K562 (cell line): ENCODE results near the gene SLC35E2B. TPM values are rescaled to one million over a fixed set of nuclear protein-coding genes. Genes with fewer than 3 reads are reported as not detected.

Source experiments
- CEBPG ChIP-seq, 3 experiments: fragments of 200-800 bp in 1 of 3; sonication (Bioruptor generic) in 1 of 3; sonication (generic) in 1 of 3; formaldehyde crosslinking in 1 of 3; IDR thresholded peaks in 2 of 3; conservative IDR thresholded peaks in 1 of 3; 2 replicates each; pipeline versions ENCODE4 v1.6.1 to v1.8.0; 2016 to 2022; ENCODE audit warnings: missing compliant biosample characterization in 2 of 3, missing genetic modification characterization in 2 of 3, mild to moderate bottlenecking in 1 of 3, missing genetic modification reagents in 1 of 3
- DLX4 ChIP-seq: fragments of 250-450 bp; sonication (Bioruptor Pico); IDR thresholded peaks from 2 replicates; pipeline ENCODE4 v1.6.1; 2021; ENCODE audit warnings: mild to moderate bottlenecking
- ETS2 ChIP-seq: IDR thresholded peaks from 2 replicates; pipeline ENCODE4 v1.6.1; 2016; ENCODE audit warnings: borderline replicate concordance, missing genetic modification characterization, mild to moderate bottlenecking, moderate library complexity, missing compliant biosample characterization; ENCODE audit not compliant: poor library complexity, severe bottlenecking
- GMEB1 ChIP-seq: fragments of 250-450 bp; sonication (Bioruptor Pico); IDR thresholded peaks from 2 replicates; pipeline ENCODE4 v1.4.0; 2020; ENCODE audit warnings: mild to moderate bottlenecking
- KDM5B ChIP-seq: fragments of 200-600 bp; sonication (generic); IDR thresholded peaks from 2 replicates; pipeline ENCODE4 v1.6.1; 2012; ENCODE audit warnings: low read depth, mild to moderate bottlenecking, moderate library complexity, low read length, control low read depth, inconsistent platforms; ENCODE audit not compliant: insufficient replicate concordance
- MAFG ChIP-seq: fragments of 450-650 bp; conservative IDR thresholded peaks from 2 replicates; pipeline ENCODE4 v1.6.1; 2016; ENCODE audit warnings: missing genetic modification characterization, missing compliant biosample characterization
- MTA3 ChIP-seq: fragments of 450-650 bp; formaldehyde crosslinking; IDR thresholded peaks from 2 replicates; pipeline ENCODE4 v1.6.1; 2017; ENCODE audit warnings: mild to moderate bottlenecking, borderline replicate concordance
- NCOA4 ChIP-seq: fragments of 450-650 bp; IDR thresholded peaks from 2 replicates; pipeline ENCODE4 v1.6.1; 2018; ENCODE audit warnings: mild to moderate bottlenecking; ENCODE audit not compliant: partially characterized antibody
- REST ChIP-seq, 2 experiments: fragments of 450-650 bp; formaldehyde crosslinking in 1 of 2; IDR thresholded peaks; 2 replicates each; pipeline versions ENCODE4 v1.4.0 to v1.6.1; 2014 to 2020; ENCODE audit warnings: mild to moderate bottlenecking in 2 of 2, borderline replicate concordance in 1 of 2, low read depth in 1 of 2
- RFX1 ChIP-seq: fragments of 450-650 bp; IDR thresholded peaks from 2 replicates; pipeline ENCODE4 v1.6.1; 2016; ENCODE audit warnings: mild to moderate bottlenecking, moderate library complexity
- SP1 ChIP-seq: sonication (generic); formaldehyde crosslinking; IDR thresholded peaks from 2 replicates; pipeline ENCODE4 v1.8.1; 2022; ENCODE audit warnings: mild to moderate bottlenecking, missing genetic modification reagents
- ZFX ChIP-seq: sonication (generic); formaldehyde crosslinking; IDR thresholded peaks from 2 replicates; pipeline ENCODE4 v1.8.0; 2022; ENCODE audit warnings: mild to moderate bottlenecking, missing genetic modification reagents, moderate library complexity
- polyA plus RNA-seq, 8 experiments: library from polyadenylated mRNA; depleted of rRNA in 4 of 8; stranded (reverse) in 5 of 8; unstranded in 3 of 8; fragments of >200 nt; fragmentation: Nextera tagmentation in 2 of 8; fragmentation: Illumina TruSeq in 1 of 8; extraction: Ambion mirVana in 2 of 8; extraction: Trizol in 1 of 8; gene quantifications; 2 replicates each; pipeline versions ENCODE4 v1.2.1 to v1.2.3, GENCODE V29; 2011 to 2014; ENCODE audit warnings: inconsistent platforms in 1 of 8, missing spikeins in 1 of 8
- total RNA-seq, 7 experiments: library from RNA; depleted of rRNA in 6 of 7; stranded (reverse); fragments of >200 nt in 6 of 7; fragmentation: Illumina TruSeq in 2 of 7; extraction: Trizol in 2 of 7; gene quantifications; 2 replicates each; pipeline versions ENCODE4 v1.2.1 to v1.2.3, GENCODE V29; 2011 to 2021; ENCODE audit warnings: low replicate concordance in 1 of 7

The SLC35E2B gene
- total and polyA plus RNA-seq, 9 of the 15 experiments (the other 6 are each of a cell fraction or from before 2014, with no cell fraction given) = 4.7 to 44.6 (median 20.7) TPM

GRCh38 chr1:1614204-1614953 is 78.2 kb downstream of the SLC35E2B start (continued):
- 0 out of 2 replicates have a peak, but pooled peaks have one; percentile 12 for TF ChIP-seq REST (IDR thresholded peaks at IDR 0.05; ENCODE audit: borderline replicate concordance)
- no peak for TF ChIP-seq REST (CRISPR knock-in tag; IDR thresholded peaks at IDR 0.05; ENCODE audit: low read depth)
- TF ChIP-seq MAFG = no peak
- no peak for TF ChIP-seq RFX1
- 0 out of 2 replicates have a peak, but pooled peaks have one; percentile 14 for TF ChIP-seq MTA3
- TF ChIP-seq CEBPG (CRISPR knock-in tag; IDR thresholded peaks at IDR 0.05) = peak; percentile 51; the same call in 1 of the 2 replicates
- TF ChIP-seq CEBPG (tag; conservative IDR thresholded peaks at IDR 0.05 in 1 of 2, IDR thresholded peaks at IDR 0.05 in 1 of 2) = no peak; a peak in 1 of 4 replicates
- no peak for TF ChIP-seq ETS2
- no peak for TF ChIP-seq NCOA4
- peak; percentile 67 for TF ChIP-seq KDM5B
- TF ChIP-seq ZFX = peak; percentile 56; the same call in 1 of the 2 replicates
- no peak for TF ChIP-seq DLX4 (CRISPR knock-in tag)
- peak; percentile 60; the same call in 1 of the 2 replicates for TF ChIP-seq SP1 (CRISPR knock-in tag)
- TF ChIP-seq GMEB1 (CRISPR knock-in tag) = no peak
